ENCODE data around the gene KLHL21.

KLHL21 gene

GRCh38 chr1:6632588-6633514 lies 30.2 kb upstream of the KLHL21 start:
- Mint-ChIP-seq H3K4me3 (no peak overlapping the region), H3K4me1 (ENCODE audit: low read depth) (peaks cover 3% of the 10 kb centered on the region), H3K36me3 (ENCODE audit: low read depth) (peaks cover 90% of the 10 kb centered on the region), H3K27ac (peak overlapping the region; percentile 57), H3K9me3 (no peaks in the 10 kb centered on the region), H3K27me3 (no peaks in the 10 kb centered on the region)
- no peak for DNase-seq

GRCh38 chr1:6631058-6631457 lies 28.4 kb upstream of the KLHL21 start:
- Mint-ChIP-seq H3K4me1 (ENCODE audit: low read depth) (peaks cover 19% of the 10 kb centered on the region), H3K36me3 (ENCODE audit: low read depth) (peaks cover 89% of the 10 kb centered on the region), H3K4me3 (no peak overlapping the region), H3K9me3 (no peaks in the 10 kb centered on the region), H3K27me3 (no peaks in the 10 kb centered on the region), H3K27ac (no peak overlapping the region)
- DNase-seq = no peak

- Mint-ChIP-seq H3K4me3 (no peak overlapping the region), H3K4me1 (ENCODE audit: low read depth) (peaks cover 23% of the 10 kb centered on the region), H3K27me3 (no peaks in the 10 kb centered on the region), H3K9me3 (no peaks in the 10 kb centered on the region), H3K27ac (peak overlapping the region; percentile 51), H3K36me3 (ENCODE audit: low read depth) (peaks cover 84% of the 10 kb centered on the region)
- DNase-seq = no peak
Observed at GRCh38 chr1:6630027-6630426, 27.4 kb upstream of the KLHL21 start.

GRCh38 chr1:6628971-6629479 lies 26.4 kb upstream of the KLHL21 start:
- no peak for DNase-seq
- no peaks in the 10 kb centered on the region for H3K27me3 Mint-ChIP-seq
- H3K9me3 Mint-ChIP-seq = no peaks in the 10 kb centered on the region
- no peak overlapping the region for H3K4me3 Mint-ChIP-seq
- peaks cover 28% of the 10 kb centered on the region for H3K4me1 Mint-ChIP-seq (ENCODE audit: low read depth)
- H3K27ac Mint-ChIP-seq = peak overlapping the region; percentile 51
- H3K36me3 Mint-ChIP-seq (ENCODE audit: low read depth) = peaks cover 80% of the 10 kb centered on the region

GRCh38 chr1:6627841-6628545 lies 25.3 kb upstream of the KLHL21 start:
- H3K4me3 Mint-ChIP-seq = no peak overlapping the region
- no peaks in the 10 kb centered on the region for H3K27me3 Mint-ChIP-seq
- peaks cover 31% of the 10 kb centered on the region for H3K4me1 Mint-ChIP-seq (ENCODE audit: low read depth)
- peaks cover 80% of the 10 kb centered on the region for H3K36me3 Mint-ChIP-seq (ENCODE audit: low read depth)
- no peaks in the 10 kb centered on the region for H3K9me3 Mint-ChIP-seq
- no peak for DNase-seq
- peak overlapping the region; percentile 70 for H3K27ac Mint-ChIP-seq

- peak overlapping the region; percentile 41 for H3K27ac Mint-ChIP-seq
- DNase-seq = no peak
- peak overlapping the region; percentile 88 for H3K4me3 Mint-ChIP-seq
- H3K36me3 Mint-ChIP-seq (ENCODE audit: low read depth) = peaks cover 80% of the 10 kb centered on the region
- H3K27me3 Mint-ChIP-seq = no peaks in the 10 kb centered on the region
- peaks cover 31% of the 10 kb centered on the region for H3K4me1 Mint-ChIP-seq (ENCODE audit: low read depth)
- no peaks in the 10 kb centered on the region for H3K9me3 Mint-ChIP-seq
Observed at GRCh38 chr1:6627031-6627430, 24.4 kb upstream of the KLHL21 start.

- Mint-ChIP-seq H3K4me1 (ENCODE audit: low read depth) (peaks cover 31% of the 10 kb centered on the region), H3K27me3 (no peaks in the 10 kb centered on the region), H3K4me3 (peak overlapping the region; percentile 88), H3K9me3 (no peaks in the 10 kb centered on the region), H3K27ac (peak overlapping the region; percentile 86), H3K36me3 (ENCODE audit: low read depth) (peaks cover 87% of the 10 kb centered on the region)
- DNase-seq = no peak
Observed at GRCh38 chr1:6625584-6626149, 23.0 kb upstream of the KLHL21 start.

- peaks cover 86% of the 10 kb centered on the region for H3K36me3 Mint-ChIP-seq (ENCODE audit: low read depth)
- peaks cover 31% of the 10 kb centered on the region for H3K4me1 Mint-ChIP-seq (ENCODE audit: low read depth)
- H3K27ac Mint-ChIP-seq = peak within 1 kb of the TSS; percentile 86
- peak; percentile 92 for DNase-seq
- no peaks in the 10 kb centered on the region for H3K27me3 Mint-ChIP-seq
- peak within 1 kb of the TSS; percentile 88 for H3K4me3 Mint-ChIP-seq
- H3K9me3 Mint-ChIP-seq = no peaks in the 10 kb centered on the region
Observed at GRCh38 chr1:6624710-6625583, 22.3 kb upstream of the KLHL21 start, which contains the start of gene THAP3. Gene THAP3, plus strand, starts transcription at chr1:6624868. Its CDS starts 351 bp downstream, at chr1:6625219.

GRCh38 chr1:6623269-6623965 lies 20.7 kb upstream of the KLHL21 start:
- DNase-seq = no peak
- H3K27ac Mint-ChIP-seq = no peak overlapping the region
- H3K4me1 Mint-ChIP-seq (ENCODE audit: low read depth) = peaks cover 31% of the 10 kb centered on the region
- no peak overlapping the region for H3K4me3 Mint-ChIP-seq
- H3K27me3 Mint-ChIP-seq = no peaks in the 10 kb centered on the region
- peaks cover 86% of the 10 kb centered on the region for H3K36me3 Mint-ChIP-seq (ENCODE audit: low read depth)
- no peaks in the 10 kb centered on the region for H3K9me3 Mint-ChIP-seq

- Mint-ChIP-seq H3K27ac (no peak overlapping the region), H3K36me3 (ENCODE audit: low read depth) (peaks cover 86% of the 10 kb centered on the region), H3K4me1 (ENCODE audit: low read depth) (peaks cover 28% of the 10 kb centered on the region), H3K4me3 (no peak overlapping the region), H3K9me3 (no peaks in the 10 kb centered on the region), H3K27me3 (no peaks in the 10 kb centered on the region)
- DNase-seq = no peak
Observed at GRCh38 chr1:6622396-6623152, 19.9 kb upstream of the KLHL21 start.

- Mint-ChIP-seq H3K4me1 (ENCODE audit: low read depth) (peaks cover 22% of the 10 kb centered on the region), H3K4me3 (no peak overlapping the region), H3K36me3 (ENCODE audit: low read depth) (peaks cover 83% of the 10 kb centered on the region), H3K27ac (no peak overlapping the region), H3K27me3 (no peaks in the 10 kb centered on the region), H3K9me3 (no peaks in the 10 kb centered on the region)
- DNase-seq = no peak
Observed at GRCh38 chr1:6621429-6622391, 19.0 kb upstream of the KLHL21 start.

GRCh38 chr1:6619045-6619444 lies 16.4 kb upstream of the KLHL21 start:
- no peak for DNase-seq
- no peaks in the 10 kb centered on the region for H3K9me3 Mint-ChIP-seq
- H3K4me3 Mint-ChIP-seq = no peak overlapping the region
- H3K27ac Mint-ChIP-seq = no peak overlapping the region
- no peaks in the 10 kb centered on the region for H3K27me3 Mint-ChIP-seq
- peaks cover 72% of the 10 kb centered on the region for H3K36me3 Mint-ChIP-seq (ENCODE audit: low read depth)
- H3K4me1 Mint-ChIP-seq (ENCODE audit: low read depth) = peaks cover 16% of the 10 kb centered on the region
